ENCODE results near the gene COL6A3.
A peak's percentile ranks its signal among the peaks of the same experiment; 100 is the strongest.

Gene COL6A3

DNA sequence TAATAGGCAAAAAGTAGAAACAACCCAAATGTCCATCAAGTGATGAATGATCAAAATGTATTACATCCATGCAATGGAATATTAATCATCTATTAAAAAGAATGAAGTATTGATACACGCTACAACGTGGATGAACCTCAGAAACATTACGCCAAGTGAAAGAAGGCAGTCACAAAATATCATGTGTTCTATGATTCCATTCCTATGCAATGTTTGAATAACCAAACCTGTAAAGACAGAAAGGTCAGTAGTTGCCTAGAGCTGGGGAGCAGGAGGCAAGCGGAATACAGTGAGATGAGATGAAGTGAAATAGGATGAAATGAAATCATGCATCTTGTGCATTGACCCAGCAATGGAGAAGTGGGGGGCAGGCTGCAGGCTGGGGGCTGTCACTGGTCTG lies 17.9 kb upstream of the COL6A3 start:
- H3K9me3 Mint-ChIP-seq = no peaks in the 10 kb centered on the region
- ATAC-seq = no peak
- no peaks in the 10 kb centered on the region for H3K36me3 Mint-ChIP-seq
- no peak overlapping the region for H3K27ac Mint-ChIP-seq
- H3K4me3 Mint-ChIP-seq = no peak overlapping the region
- H3K4me1 Mint-ChIP-seq = peaks cover 21% of the 10 kb centered on the region
- peaks cover 39% of the 10 kb centered on the region for H3K27me3 Mint-ChIP-seq

DNA sequence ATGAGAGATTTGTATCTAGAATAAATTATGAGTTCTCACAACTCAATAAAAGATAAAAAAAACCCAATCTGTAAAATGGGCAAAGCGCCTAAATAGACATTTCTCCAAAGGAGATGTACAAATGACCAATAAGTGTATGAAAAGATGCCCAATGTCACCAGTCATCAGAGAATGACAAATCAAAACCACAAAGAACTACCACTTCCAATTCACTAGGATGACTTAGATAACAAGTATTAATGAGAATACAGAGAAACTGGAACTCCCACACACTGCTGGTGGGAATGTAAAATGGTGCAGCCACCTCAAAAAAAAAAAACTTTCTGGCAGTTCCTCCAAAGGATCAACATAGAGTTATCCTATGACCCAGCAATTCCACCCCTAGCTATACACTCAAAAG lies 17.4 kb upstream of the COL6A3 start:
- Mint-ChIP-seq H3K4me3 (no peak overlapping the region), H3K27ac (no peak overlapping the region), H3K36me3 (no peaks in the 10 kb centered on the region), H3K27me3 (peaks cover 36% of the 10 kb centered on the region), H3K4me1 (peaks cover 21% of the 10 kb centered on the region), H3K9me3 (no peaks in the 10 kb centered on the region)
- no peak for ATAC-seq

DNA sequence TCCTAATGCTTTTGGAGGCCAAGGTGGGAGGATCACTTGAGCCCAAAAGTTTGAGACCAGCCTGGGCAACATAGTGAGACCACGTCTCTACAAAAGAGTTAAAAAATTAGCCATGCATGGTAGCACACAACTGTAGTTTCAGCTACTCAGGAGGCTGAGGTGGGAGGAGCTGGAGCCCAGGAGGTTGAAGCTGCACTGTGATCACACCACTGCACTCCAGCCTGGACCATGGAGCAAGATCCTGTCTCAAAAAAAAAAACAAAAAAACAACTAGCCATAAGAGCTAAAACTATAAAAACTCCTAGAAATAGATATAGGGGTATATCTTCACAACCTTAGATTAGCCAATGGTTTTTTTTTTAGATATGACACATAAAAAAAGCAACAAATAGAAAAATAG lies 16.9 kb upstream of the COL6A3 start:
- Mint-ChIP-seq H3K36me3 (no peaks in the 10 kb centered on the region), H3K4me3 (no peak overlapping the region), H3K27me3 (peaks cover 31% of the 10 kb centered on the region), H3K9me3 (no peaks in the 10 kb centered on the region), H3K27ac (no peak overlapping the region), H3K4me1 (peaks cover 21% of the 10 kb centered on the region)
- ATAC-seq = no peak

DNA sequence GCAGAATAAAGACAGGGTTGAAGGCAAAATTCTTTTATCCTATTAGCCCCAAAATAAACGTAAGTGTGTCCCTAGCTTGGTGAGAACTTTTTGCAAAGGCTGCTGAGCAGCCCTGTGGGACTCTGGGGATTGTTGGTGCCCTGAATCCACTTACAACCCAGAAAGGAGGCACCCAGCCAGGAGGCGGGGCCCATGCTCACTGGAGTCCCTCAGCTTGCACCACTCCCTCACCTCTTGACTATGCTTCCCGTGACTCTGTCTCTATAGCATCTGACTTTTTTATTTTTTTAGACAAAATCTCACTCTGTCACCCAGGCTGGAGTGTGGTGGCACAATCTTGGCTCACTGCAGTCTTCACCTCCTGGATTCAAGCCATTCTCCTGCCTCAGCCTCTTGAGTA lies 15.8 kb upstream of the COL6A3 start:
- no peaks in the 10 kb centered on the region for H3K9me3 Mint-ChIP-seq
- no peak overlapping the region for H3K27ac Mint-ChIP-seq
- peaks cover 15% of the 10 kb centered on the region for H3K4me1 Mint-ChIP-seq
- H3K27me3 Mint-ChIP-seq = peaks cover 28% of the 10 kb centered on the region
- ATAC-seq = no peak
- no peaks in the 10 kb centered on the region for H3K36me3 Mint-ChIP-seq
- no peak overlapping the region for H3K4me3 Mint-ChIP-seq

DNA sequence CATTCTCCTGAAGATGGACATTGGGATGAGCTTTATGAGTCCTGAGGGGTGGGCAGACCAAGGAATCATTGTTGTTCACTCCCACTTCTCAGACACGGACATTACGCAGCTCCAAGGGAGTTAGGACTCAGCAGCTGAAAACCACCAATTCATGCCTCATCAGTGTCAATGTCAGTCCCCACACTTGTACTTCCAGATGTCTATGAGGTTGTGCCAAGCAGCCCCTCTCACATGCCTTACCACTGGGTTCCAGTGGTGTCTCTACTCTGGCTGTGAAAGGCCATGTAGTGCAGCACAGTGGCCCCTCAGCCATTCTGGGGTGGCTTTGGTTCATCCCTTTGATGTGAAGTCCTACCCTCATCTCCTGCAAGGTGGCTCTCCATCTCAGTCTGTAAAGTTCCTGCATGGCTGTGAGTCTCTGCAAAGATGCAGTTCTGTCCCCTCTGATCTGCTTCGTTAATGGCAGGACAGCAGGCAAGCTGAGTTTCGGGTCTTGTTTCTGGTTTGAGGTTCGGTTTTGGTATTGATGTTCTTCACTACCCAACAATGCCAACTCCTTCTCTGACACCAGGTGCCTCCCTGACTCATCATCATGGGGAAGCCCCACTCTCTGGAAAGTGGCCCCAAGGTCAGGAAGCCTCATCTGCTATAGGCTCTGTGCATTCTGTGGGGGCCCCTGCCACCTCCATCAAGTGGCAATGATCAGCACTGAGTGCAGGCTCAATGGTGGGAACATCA lies 14.0 kb upstream of the COL6A3 start:
- H3K27ac Mint-ChIP-seq = no peak overlapping the region
- peaks cover 1% of the 10 kb centered on the region for H3K9me3 Mint-ChIP-seq
- H3K4me3 Mint-ChIP-seq = no peak overlapping the region
- ATAC-seq = peak; percentile 79
- peaks cover 9% of the 10 kb centered on the region for H3K4me1 Mint-ChIP-seq
- H3K36me3 Mint-ChIP-seq = no peaks in the 10 kb centered on the region
- peaks cover 46% of the 10 kb centered on the region for H3K27me3 Mint-ChIP-seq

DNA sequence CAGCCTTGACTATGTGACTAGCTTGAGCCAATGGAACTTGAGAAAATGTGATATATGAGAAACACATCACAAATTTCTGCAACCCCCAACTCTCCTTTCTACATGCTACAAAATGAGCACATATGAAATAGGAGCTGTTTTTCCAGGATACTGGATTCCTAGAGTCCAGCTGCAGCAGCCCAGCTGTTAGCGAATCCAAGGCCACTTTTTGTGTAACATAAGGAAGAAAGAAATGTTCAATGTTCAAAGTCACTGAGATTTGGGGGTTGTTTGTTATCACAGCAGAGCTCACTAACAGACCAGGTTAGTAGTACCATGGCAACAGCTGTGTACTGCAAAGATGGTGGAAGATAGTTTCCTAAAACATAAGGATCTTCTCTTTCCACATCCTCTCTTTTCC lies 12.6 kb upstream of the COL6A3 start:
- H3K27ac Mint-ChIP-seq = no peak overlapping the region
- peaks cover 46% of the 10 kb centered on the region for H3K27me3 Mint-ChIP-seq

DNA sequence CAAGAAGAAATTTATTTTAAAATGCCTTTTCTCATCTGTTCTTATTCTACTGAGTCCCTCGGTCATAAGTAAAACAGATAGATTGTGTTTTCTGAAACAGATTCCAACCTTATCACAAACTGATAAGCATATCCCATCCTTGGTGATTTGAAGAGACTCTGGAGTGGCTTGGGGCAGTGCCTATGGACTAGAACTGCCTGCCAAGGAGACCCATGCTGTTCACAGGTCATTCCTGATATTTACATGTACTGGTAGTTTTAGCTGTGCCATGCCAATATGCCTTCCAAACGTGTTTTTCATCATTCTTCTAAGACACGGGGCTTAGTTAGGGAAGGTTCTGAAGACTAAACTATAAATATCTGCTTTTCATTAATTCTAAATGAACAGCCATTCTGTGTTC lies 11.4 kb upstream of the COL6A3 start:
- H3K36me3 Mint-ChIP-seq = no peaks in the 10 kb centered on the region
- no peak for ATAC-seq
- H3K27ac Mint-ChIP-seq = no peak overlapping the region
- H3K4me1 Mint-ChIP-seq = peaks cover 9% of the 10 kb centered on the region
- no peak overlapping the region for H3K4me3 Mint-ChIP-seq
- peaks cover 49% of the 10 kb centered on the region for H3K27me3 Mint-ChIP-seq
- H3K9me3 Mint-ChIP-seq = peaks cover 2% of the 10 kb centered on the region

More for the DNA sequence above, 12.6 kb upstream of the COL6A3 start:
- Mint-ChIP-seq H3K9me3 (peaks cover 2% of the 10 kb centered on the region), H3K4me1 (peaks cover 9% of the 10 kb centered on the region), H3K36me3 (no peaks in the 10 kb centered on the region), H3K4me3 (no peak overlapping the region)
- no peak for ATAC-seq

DNA sequence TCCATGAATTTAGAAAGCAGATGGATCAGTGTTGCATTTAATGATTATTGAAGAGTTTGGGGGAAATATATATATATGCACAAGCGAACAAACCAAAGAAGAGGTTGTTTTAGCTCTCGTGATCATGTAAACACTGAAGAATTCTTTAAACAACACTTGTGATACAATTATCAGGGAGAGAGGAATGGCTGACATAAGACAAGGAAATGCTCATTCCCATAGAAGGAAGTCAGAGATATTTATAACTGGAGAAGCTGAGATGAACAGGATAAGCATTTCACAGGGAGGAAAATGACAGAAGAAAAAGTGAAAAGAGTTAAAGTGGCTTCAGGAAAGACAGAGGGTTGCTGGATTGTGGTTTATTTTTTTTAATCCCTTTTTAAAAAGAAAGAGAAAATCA lies 10.6 kb upstream of the COL6A3 start:
- Mint-ChIP-seq H3K4me1 (peaks cover 9% of the 10 kb centered on the region), H3K36me3 (no peaks in the 10 kb centered on the region), H3K4me3 (no peak overlapping the region), H3K9me3 (peaks cover 2% of the 10 kb centered on the region), H3K27me3 (peaks cover 50% of the 10 kb centered on the region), H3K27ac (no peak overlapping the region)
- ATAC-seq = no peak

DNA sequence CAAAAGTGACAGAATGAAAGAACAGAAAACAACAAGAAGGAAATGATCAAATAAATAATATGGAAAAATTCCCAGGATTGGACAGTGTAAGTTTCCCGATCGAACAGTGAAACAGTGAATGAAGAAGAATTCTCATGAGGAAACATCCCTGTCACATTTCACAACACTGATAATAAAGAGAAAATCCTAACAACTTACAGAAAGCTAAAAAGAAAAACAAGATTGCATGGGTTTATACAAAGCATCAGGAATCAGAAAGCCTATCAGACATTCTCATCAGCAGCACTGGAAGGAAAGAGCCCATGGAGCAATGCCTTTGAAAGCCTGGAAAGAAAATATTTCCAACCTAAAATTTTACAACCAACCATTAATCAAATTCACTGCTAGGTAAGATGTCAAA lies 9.9 kb upstream of the COL6A3 start:
- Mint-ChIP-seq H3K27ac (no peak overlapping the region), H3K36me3 (no peaks in the 10 kb centered on the region), H3K27me3 (peaks cover 57% of the 10 kb centered on the region), H3K9me3 (peaks cover 2% of the 10 kb centered on the region), H3K4me3 (no peak overlapping the region), H3K4me1 (peaks cover 9% of the 10 kb centered on the region)
- no peak for ATAC-seq

DNA sequence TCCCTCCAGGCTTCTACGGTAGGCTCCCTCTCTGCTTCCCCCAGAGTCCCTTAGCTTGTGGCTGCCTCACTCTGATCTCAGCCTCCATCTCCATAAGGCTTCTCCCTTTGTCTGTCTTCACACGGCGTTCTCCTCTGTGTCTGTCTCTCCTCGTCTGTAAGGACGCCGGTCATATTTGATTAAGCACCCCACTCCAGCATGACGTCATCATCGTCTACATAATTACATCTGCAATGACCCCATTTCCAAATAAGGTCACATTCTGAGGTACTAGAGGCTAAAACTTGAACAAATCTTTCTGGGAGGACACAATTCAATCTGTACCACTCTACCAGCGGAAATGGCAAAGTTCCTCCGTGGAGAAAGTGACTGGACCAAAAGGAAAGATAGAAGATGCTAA lies 8.3 kb upstream of the COL6A3 start:
- Mint-ChIP-seq H3K36me3 (no peaks in the 10 kb centered on the region), H3K27me3 (peaks cover 72% of the 10 kb centered on the region), H3K4me3 (no peak overlapping the region), H3K9me3 (peaks cover 2% of the 10 kb centered on the region), H3K27ac (no peak overlapping the region), H3K4me1 (no peaks in the 10 kb centered on the region)
- no peak for ATAC-seq

DNA sequence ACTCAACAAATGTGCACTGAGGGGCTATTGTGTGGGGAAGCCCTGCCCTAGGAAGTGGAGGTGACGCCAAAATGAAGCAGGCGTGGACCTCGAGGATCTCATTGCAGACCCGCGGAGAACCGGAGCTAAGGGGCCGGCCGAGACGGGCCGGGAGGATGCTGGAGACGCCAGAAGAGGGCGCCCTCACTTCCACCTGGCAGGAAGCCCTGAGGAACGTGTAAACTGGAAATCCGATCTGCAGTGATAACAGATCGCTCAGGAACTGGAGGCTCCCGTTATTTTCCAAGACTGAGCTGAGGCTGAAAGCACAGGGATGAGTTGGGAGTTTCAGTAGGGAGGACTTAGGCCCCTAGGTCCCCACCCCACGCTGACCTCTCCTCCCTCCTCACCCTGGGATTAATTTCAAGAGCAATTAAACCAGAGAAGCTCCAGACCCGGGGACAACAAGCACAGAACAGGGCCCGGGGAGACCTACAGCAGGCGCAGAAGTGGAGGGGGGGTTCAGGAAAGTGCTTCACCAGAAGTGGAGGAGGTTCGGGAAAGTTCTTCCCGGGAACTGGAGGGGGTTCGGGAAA lies 7.7 kb upstream of the COL6A3 start:
- Mint-ChIP-seq H3K4me1 (no peaks in the 10 kb centered on the region), H3K4me3 (no peak overlapping the region), H3K27me3 (peaks cover 75% of the 10 kb centered on the region)

DNA sequence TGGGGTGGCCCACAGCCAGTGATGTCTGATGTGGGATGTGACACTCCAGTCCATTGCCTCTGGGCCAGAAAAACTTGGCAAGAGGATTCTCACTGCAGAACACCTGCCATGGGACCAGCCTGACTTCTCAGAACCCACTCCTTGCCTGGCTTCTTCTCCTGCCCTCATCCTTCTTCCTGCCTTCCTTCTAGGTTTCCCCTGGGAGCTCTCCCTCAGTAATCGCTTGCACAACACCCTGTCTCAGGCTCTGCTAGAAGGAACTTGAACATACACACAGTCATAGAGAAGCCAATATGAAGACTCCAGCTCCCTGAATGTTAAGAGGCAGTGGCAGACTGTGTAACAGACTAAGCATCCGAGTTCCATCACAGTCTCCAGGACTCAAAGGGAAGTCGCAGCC lies 4.3 kb upstream of the COL6A3 start:
- Mint-ChIP-seq H3K27me3 (peaks cover 83% of the 10 kb centered on the region), H3K4me1 (no peaks in the 10 kb centered on the region), H3K4me3 (no peak overlapping the region), H3K9me3 (peaks cover 2% of the 10 kb centered on the region), H3K27ac (no peak overlapping the region), H3K36me3 (no peaks in the 10 kb centered on the region)
- no peak for ATAC-seq

More for the DNA sequence above, 7.7 kb upstream of the COL6A3 start:
- Mint-ChIP-seq H3K27ac (no peak overlapping the region), H3K9me3 (peaks cover 2% of the 10 kb centered on the region), H3K36me3 (no peaks in the 10 kb centered on the region)
- ATAC-seq = peak; percentile 66

DNA sequence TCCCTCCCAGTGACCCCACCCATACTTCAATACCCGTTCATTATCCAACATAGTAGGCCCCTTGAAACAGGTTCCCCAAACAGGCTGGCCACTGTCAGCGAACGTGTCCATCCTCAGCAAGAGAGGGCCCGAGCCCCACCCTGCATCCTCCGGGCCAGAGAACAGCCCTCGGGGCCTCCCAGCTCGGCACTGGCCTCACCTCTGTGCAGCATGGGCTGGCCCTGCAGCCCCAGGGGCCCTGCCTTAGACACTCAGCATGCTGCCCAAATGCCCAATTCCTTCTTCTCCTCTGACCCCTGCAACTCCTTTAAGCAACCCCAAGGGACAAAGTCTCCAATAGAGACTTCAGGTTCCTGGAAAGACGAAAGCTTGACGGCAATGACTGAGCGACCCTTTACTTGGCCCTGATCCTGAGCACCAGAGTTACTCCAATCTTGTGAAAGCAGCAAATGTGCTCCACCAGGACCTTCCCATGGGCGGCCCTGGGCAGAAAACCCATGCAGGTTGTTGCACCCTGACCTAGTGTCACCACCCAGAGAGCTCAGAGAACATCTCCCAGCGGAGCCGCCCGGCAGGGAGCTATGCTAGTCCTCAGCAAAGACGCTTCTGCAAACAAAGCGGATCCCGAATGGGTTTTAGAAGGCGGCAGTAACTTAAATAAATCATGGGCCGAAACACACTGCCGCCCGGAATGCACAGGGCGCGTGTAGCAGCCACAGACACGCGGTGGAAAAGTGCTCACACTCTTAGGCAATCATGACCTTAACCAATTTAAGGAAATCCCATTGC lies 782 bp downstream of the COL6A3 start:
- Mint-ChIP-seq H3K27ac (no peak overlapping the region), H3K36me3 (no peaks in the 10 kb centered on the region), H3K9me3 (no peaks in the 10 kb centered on the region), H3K4me1 (no peaks in the 10 kb centered on the region), H3K4me3 (no peak overlapping the region), H3K27me3 (peaks cover 62% of the 10 kb centered on the region)
- no peak for ATAC-seq

DNA sequence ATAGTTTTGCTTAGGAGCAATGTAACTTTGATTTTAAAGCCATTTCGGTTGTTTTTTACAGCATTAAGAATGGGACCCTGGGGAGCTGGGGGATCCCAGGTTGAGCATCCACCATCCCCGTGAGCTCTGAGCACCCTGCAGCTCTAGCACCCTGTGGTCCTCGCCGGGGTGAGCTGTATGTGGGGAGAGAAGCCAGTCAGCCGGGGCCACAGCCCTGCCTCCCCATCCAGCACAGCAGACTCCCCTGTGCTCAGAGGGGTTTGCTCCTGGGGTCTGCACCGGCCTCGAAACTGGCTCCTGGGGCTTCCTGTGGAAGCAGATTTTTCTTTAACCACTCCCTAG lies 1.3 kb downstream of the COL6A3 start:
- H3K27ac Mint-ChIP-seq = no peak overlapping the region
- H3K36me3 Mint-ChIP-seq = no peaks in the 10 kb centered on the region
- H3K4me3 Mint-ChIP-seq = no peak overlapping the region
- H3K4me1 Mint-ChIP-seq = no peaks in the 10 kb centered on the region
- H3K9me3 Mint-ChIP-seq = no peaks in the 10 kb centered on the region
- no peak for ATAC-seq
- H3K27me3 Mint-ChIP-seq = peaks cover 61% of the 10 kb centered on the region

DNA sequence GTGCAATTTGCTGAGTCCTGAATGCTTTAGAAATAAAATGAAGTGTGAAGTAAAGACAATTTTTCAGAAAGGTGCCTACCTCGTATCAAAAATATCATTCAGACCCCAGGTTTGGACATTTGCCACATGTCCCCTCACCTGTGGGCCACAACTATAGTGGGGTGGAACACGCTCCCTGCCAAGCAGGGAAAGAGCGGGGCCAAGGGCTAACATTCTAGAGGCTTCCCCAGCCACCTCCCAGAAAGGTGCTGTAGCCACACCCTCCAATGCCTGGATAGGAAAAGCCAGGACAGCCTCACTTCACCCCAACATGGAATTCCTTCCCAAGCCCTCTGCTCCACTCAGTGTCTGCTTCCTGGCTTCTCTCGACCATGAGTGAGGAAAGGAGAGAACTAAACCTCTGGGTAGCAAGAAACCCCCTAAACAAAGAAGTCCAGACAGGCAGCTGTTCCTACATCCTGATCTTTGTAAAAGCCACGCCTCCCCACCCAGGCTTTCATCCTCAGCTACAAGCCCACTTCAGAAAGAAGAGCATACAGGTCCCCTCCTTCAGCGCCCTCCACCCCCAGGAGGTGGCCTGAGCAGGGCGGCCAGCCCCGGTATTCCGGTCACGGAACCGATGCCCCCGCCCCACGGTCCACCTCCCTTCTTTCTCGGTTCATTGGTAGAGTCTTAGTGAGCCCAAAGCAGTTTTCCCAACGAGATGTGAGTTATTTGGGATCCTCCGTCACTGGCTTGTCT lies 2.1 kb downstream of the COL6A3 start:
- H3K4me1 Mint-ChIP-seq = no peaks in the 10 kb centered on the region
- H3K27ac Mint-ChIP-seq = no peak overlapping the region
- H3K27me3 Mint-ChIP-seq = peaks cover 55% of the 10 kb centered on the region
- ATAC-seq = no peak
- no peaks in the 10 kb centered on the region for H3K9me3 Mint-ChIP-seq
- no peak overlapping the region for H3K4me3 Mint-ChIP-seq
- no peaks in the 10 kb centered on the region for H3K36me3 Mint-ChIP-seq

All from stimulated activated memory B cell treated with anti-CD40 and anti-IgM and Interleukin-4, amounts not matched to agents 10 μg/mL and 1 μg/mL and 100 μg/mL, for 72 hours (primary cell).